Endothelial cell of umbilical vein (primary cell): ENCODE results near the gene BUD31. TPM values are rescaled to one million over a fixed set of nuclear protein-coding genes. Genes with fewer than 3 reads are reported as not detected.

Source experiments
- BruUV-seq: library from RNA; stranded (reverse); fragments of 400-500 nt; replicated peaks from 2 replicates; lab custom pipeline; 2021; lab: Mats Ljungman, UMichigan
- CTCF ChIA-PET: fragments of 300-600, 350-600 bp; sonication (Branson Sonifier 250); formaldehyde crosslinking; loops from one replicate; lab custom pipeline; 2021; ENCODE audit warnings: antibody characterized with exemption, inconsistent platforms; lab: Charles Lee
- POLR2A ChIA-PET: fragments of 300-600, 350-600 bp; sonication (Branson Sonifier 250); formaldehyde crosslinking; loops from one replicate; lab custom pipeline; 2021; ENCODE audit warnings: antibody characterized with exemption, inconsistent platforms; lab: Charles Lee
- DNase-seq: peaks from one replicate; pipeline ENCODE4 v3.0.0-alpha.2; 2011; ENCODE audit warnings: low read depth, low spot score
- FAIRE-seq: peaks from 2 replicates; lab custom pipeline; 2011; peaks lifted over from hg19 to GRCh38; lab: Jason Lieb, UNC
- H2AFZ ChIP-seq: 2 replicates; pipeline ENCODE4 v1.6.0; 2012; ENCODE audit warnings: low read depth, low read length, control low read depth, inconsistent platforms
- H3K27ac ChIP-seq: 2 replicates; pipeline ENCODE4 v1.5.1; 2011; ENCODE audit warnings: low read depth, mild to moderate bottlenecking, control low read depth, low read length, moderate library complexity; ENCODE audit not compliant: insufficient read depth
- H3K27me3 ChIP-seq, 2 experiments: 2 replicates each; pipeline versions ENCODE4 v1.6.0 to v1.6.1; 2011; ENCODE audit warnings: low read length in 2 of 2, mixed read lengths in 1 of 2; ENCODE audit not compliant: control insufficient read depth in 2 of 2, insufficient read depth in 2 of 2
- H3K36me3 ChIP-seq, 2 experiments: 2 replicates in 1 of 2; 3 replicates in 1 of 2; pipeline ENCODE4 v1.5.1; 2011; ENCODE audit warnings: low read length in 2 of 2, mild to moderate bottlenecking in 1 of 2, moderate library complexity in 1 of 2; ENCODE audit not compliant: control insufficient read depth in 2 of 2, insufficient read depth in 2 of 2; ENCODE audit errors: extremely low read depth in 1 of 2
- H3K4me1 ChIP-seq: 3 replicates; pipeline ENCODE4 v1.5.1; 2011; ENCODE audit warnings: mild to moderate bottlenecking, low read length; ENCODE audit not compliant: control insufficient read depth, insufficient read depth; ENCODE audit errors: extremely low read depth
- H3K4me2 ChIP-seq: 2 replicates; pipeline ENCODE4 v1.6.1; 2011; ENCODE audit warnings: low read length, control low read depth, mixed read lengths; ENCODE audit not compliant: insufficient read depth
- H3K4me3 ChIP-seq, 3 experiments: fragments of 200-600 bp in 1 of 3; sonication (generic), shearing (Covaris generic) in 1 of 3; replicated peaks in 1 of 3; 2 replicates each; pipeline ENCODE4 v1.5.1; 2011 to 2016; ENCODE audit warnings: control low read depth in 3 of 3, low read length in 3 of 3, mild to moderate bottlenecking in 2 of 3, inconsistent platforms in 1 of 3, low read depth in 1 of 3, moderate library complexity in 1 of 3; ENCODE audit not compliant: insufficient read depth in 1 of 3
- H3K79me2 ChIP-seq: 2 replicates; pipeline ENCODE4 v1.6.0; 2012; ENCODE audit warnings: low read length, inconsistent platforms; ENCODE audit not compliant: control insufficient read depth, insufficient read depth
- H3K9ac ChIP-seq: replicated peaks from 2 replicates; pipeline ENCODE3; 2011; ENCODE audit warnings: low read length, control low read depth; ENCODE audit not compliant: insufficient read depth; ENCODE audit errors: extremely low read depth
- H3K9me1 ChIP-seq: replicated peaks from 3 replicates; pipeline ENCODE4 v1.6.0; 2011; ENCODE audit warnings: mild to moderate bottlenecking, low read length; ENCODE audit not compliant: control insufficient read depth, insufficient read depth; ENCODE audit errors: extremely low read depth
- H3K9me3 ChIP-seq: replicated peaks from 2 replicates; pipeline ENCODE4 v1.5.1; 2012; ENCODE audit warnings: low read length, inconsistent platforms; ENCODE audit not compliant: control insufficient read depth, insufficient read depth
- H4K20me1 ChIP-seq: replicated peaks from 2 replicates; pipeline ENCODE3; 2011; ENCODE audit warnings: mild to moderate bottlenecking, low read length; ENCODE audit not compliant: control insufficient read depth, insufficient read depth; ENCODE audit errors: extremely low read depth
- CTCF ChIP-seq, 2 donors: IDR thresholded peaks; 1 replicate in 1 of 2; 2 replicates in 1 of 2; pipeline ENCODE4 v1.5.1; 2011; ENCODE audit warnings: low read length in 2 of 2, mild to moderate bottlenecking in 2 of 2, moderate library complexity in 2 of 2, control low read depth in 1 of 2, inconsistent platforms in 1 of 2, low read depth in 1 of 2; ENCODE audit not compliant: insufficient read depth in 1 of 2; ENCODE audit errors: extremely low read depth in 1 of 2
- FOS ChIP-seq: IDR thresholded peaks from 2 replicates; pipeline ENCODE4 v1.6.1; 2011; ENCODE audit warnings: mild to moderate bottlenecking, low read length, moderate library complexity, borderline replicate concordance; ENCODE audit not compliant: insufficient read depth
- JUN ChIP-seq: IDR thresholded peaks from 2 replicates; pipeline ENCODE4 v1.6.1; 2011; ENCODE audit warnings: borderline replicate concordance, low read depth; ENCODE audit not compliant: insufficient read length, insufficient read depth
- MYC ChIP-seq: IDR thresholded peaks from one replicate; pipeline ENCODE4 v1.6.1; 2011; ENCODE audit warnings: mild to moderate bottlenecking, low read depth, low read length
- POLR2A ChIP-seq: IDR thresholded peaks from 2 replicates; pipeline ENCODE4 v1.6.1; 2012; ENCODE audit warnings: low read depth, mild to moderate bottlenecking, control low read depth, low read length
- POLR2AphosphoS5 ChIP-seq: IDR thresholded peaks from 2 replicates; pipeline ENCODE4 v1.6.1; 2012; ENCODE audit warnings: low read depth, mild to moderate bottlenecking, control low read depth, low read length, moderate library complexity; ENCODE audit not compliant: insufficient read depth
- dilution Hi-C: fragments of 300-500 bp; cut with MboI; formaldehyde crosslinking; loops from one replicate; pipeline ENCODE4 v1.15.0; 2019; ENCODE audit warnings: low sequenced_read_pairs; ENCODE audit not compliant: extremely low pct_ligation_motif_present
- intact Hi-C: fragments of 100-400 bp; cut with micrococcal nuclease; formaldehyde crosslinking; loops from one replicate; pipeline ENCODE4 v1.10.0; 2022
- polyA plus RNA-seq, 4 experiments: library from polyadenylated mRNA; depleted of rRNA in 3 of 4; stranded (reverse) in 3 of 4; unstranded in 1 of 4; fragments of >200 nt; gene quantifications; 2 replicates each; pipeline versions ENCODE4 v1.2.1 to v1.2.3, GENCODE V29; 2011 to 2012; ENCODE audit warnings: missing spikeins in 1 of 4
- total RNA-seq: library from RNA; stranded (reverse); gene quantifications from 2 replicates; pipeline ENCODE4 v1.2.3, GENCODE V29; 2021

The BUD31 gene
- total and polyA plus RNA-seq, 2 donors (not counting 3 experiments of a cell fraction or from before 2014, with no cell fraction given): 67.8 to 122 TPM

GRCh38 chr7:99407872-99408378 lies 844 bp upstream of the BUD31 start:
- dilution Hi-C loops: no loop called here
- CTCF ChIA-PET: interaction anchor here (1.0 to 1.5 kb wide), 3 partner anchors 9 to 43 kb away, joined by 3 to 4 read pairs (median 4); no protein-coding TSS in a partner anchor
- POLR2A ChIA-PET: interaction anchor here (1.4 to 2.0 kb wide), 2 partner anchors 8 to 28 kb away, joined by 6 to 12 read pairs; no protein-coding TSS in a partner anchor
- TF ChIP-seq JUN (no peak), FOS (peak; percentile 61), MYC (no peak), POLR2A (peak; percentile 36), POLR2AphosphoS5 (peak; percentile 18), CTCF (IDR thresholded peaks at IDR 0.05; ENCODE audit: extremely low read depth in 1 of 2, insufficient read depth in 1 of 2, low read depth in 1 of 2, low read length in 2 of 2) (no peak)
- intact Hi-C loops: loop anchor here (1.0 kb wide), 4 partner anchors 29 to 96 kb away; partner anchors contain the start of gene ZKSCAN5
- Histone ChIP-seq H3K4me1 (peaks cover 21% of the 10 kb centered on the region), H3K9ac (peak overlapping the region; percentile 93), H3K9me3 (no peaks in the 10 kb centered on the region), H4K20me1 (peaks cover 3% of the 10 kb centered on the region), H3K27me3 (no peaks in the 10 kb centered on the region), H2AFZ (peak overlapping the region; percentile 4), H3K27ac (peak overlapping the region; percentile 79), H3K4me3 (peak overlapping the region; percentile 33 to 96 (median 65)), H3K36me3 (peaks cover 9 to 22% of the 10 kb centered on the region in 2 experiments), H3K9me1 (no peaks in the 10 kb centered on the region), H3K4me2 (peak overlapping the region; percentile 91), H3K79me2 (peaks cover 74% of the 10 kb centered on the region)
- DNase-seq (peak; percentile 77), FAIRE-seq (no peak)
- BruUV-seq: no TSS peak
